ENCODE measurements around the gene JMJD8.
A peak's percentile ranks its signal among the peaks of the same experiment; 100 is the strongest.

JMJD8 gene

GRCh38 chr16:719815-720446, 35.8 kb upstream of the JMJD8 start:
- DNase-seq (ENCODE audit: low read depth in 1 of 2, low spot score in 1 of 2), result peak; percentile 74
- in situ Hi-C loops (cut with HindIII; ENCODE audit: low pct_unique_long_range_greater_than_20kb, low sequenced_read_pairs), result loop anchor here (25.0 kb wide), 1 partner anchor 267 kb away; the partner anchor contains the start of gene SOX8
- no peak for TF ChIP-seq JUND (IDR thresholded peaks at IDR 0.05; ENCODE audit: low read depth)

- no peak for TF ChIP-seq JUND (IDR thresholded peaks at IDR 0.05; ENCODE audit: low read depth)
- in situ Hi-C loops (cut with HindIII; ENCODE audit: low pct_unique_long_range_greater_than_20kb, low sequenced_read_pairs), result loop anchor here (25.0 kb wide), 1 partner anchor 268 kb away; the partner anchor contains the start of gene SOX8
- DNase-seq (ENCODE audit: low read depth in 1 of 2, low spot score in 1 of 2), result no peak
Measured at GRCh38 chr16:718922-719321, 34.8 kb upstream of the JMJD8 start.

- in situ Hi-C loops (cut with HindIII; ENCODE audit: low pct_unique_long_range_greater_than_20kb, low sequenced_read_pairs), result loop anchor here (25.0 kb wide), 1 partner anchor 269 kb away; the partner anchor contains the start of gene SOX8
- TF ChIP-seq JUND (IDR thresholded peaks at IDR 0.05; ENCODE audit: low read depth), result no peak
Measured at GRCh38 chr16:718389-718788, 34.3 kb upstream of the JMJD8 start.

GRCh38 chr16:717450-718245, 33.5 kb upstream of the JMJD8 start:
- in situ Hi-C loops (cut with HindIII; ENCODE audit: low pct_unique_long_range_greater_than_20kb, low sequenced_read_pairs), result loop anchor here (25.0 kb wide), 1 partner anchor 270 kb away; the partner anchor contains the start of gene SOX8
- no peak for TF ChIP-seq JUND (IDR thresholded peaks at IDR 0.05; ENCODE audit: low read depth)

More at GRCh38 chr16:718389-718788, 34.3 kb upstream of the JMJD8 start:
- DNase-seq (ENCODE audit: low read depth in 1 of 2, low spot score in 1 of 2), result no peak

GRCh38 chr16:716768-717325, 32.7 kb upstream of the JMJD8 start:
- no peak for TF ChIP-seq JUND (IDR thresholded peaks at IDR 0.05; ENCODE audit: low read depth)
- in situ Hi-C loops (cut with HindIII; ENCODE audit: low pct_unique_long_range_greater_than_20kb, low sequenced_read_pairs), result loop anchor here (25.0 kb wide), 1 partner anchor 270 kb away; the partner anchor contains the start of gene SOX8
- DNase-seq (ENCODE audit: low read depth in 1 of 2, low spot score in 1 of 2), result no peak

More at GRCh38 chr16:717450-718245, 33.5 kb upstream of the JMJD8 start:
- no peak for DNase-seq (ENCODE audit: low read depth in 1 of 2, low spot score in 1 of 2)

GRCh38 chr16:716200-716568, 32.0 kb upstream of the JMJD8 start:
- in situ Hi-C loops (cut with HindIII; ENCODE audit: low pct_unique_long_range_greater_than_20kb, low sequenced_read_pairs), result loop anchor here (25.0 kb wide), 1 partner anchor 271 kb away; the partner anchor contains the start of gene SOX8
- peak in 1 of 2 experiments; percentile 78 for DNase-seq (ENCODE audit: low read depth in 1 of 2, low spot score in 1 of 2)
- no peak for TF ChIP-seq JUND (IDR thresholded peaks at IDR 0.05; ENCODE audit: low read depth)

- in situ Hi-C loops (cut with HindIII; ENCODE audit: low pct_unique_long_range_greater_than_20kb, low sequenced_read_pairs), result loop anchor here (25.0 kb wide), 1 partner anchor 272 kb away; the partner anchor contains the start of gene SOX8
- no peak for DNase-seq (ENCODE audit: low read depth in 1 of 2, low spot score in 1 of 2)
Measured at GRCh38 chr16:715477-716199, 31.5 kb upstream of the JMJD8 start.

GRCh38 chr16:714558-715476, 30.7 kb upstream of the JMJD8 start, which contains the start of gene METRN:
Gene METRN, plus strand, starts transcription at chr16:715118. Its CDS starts 172 bp downstream, at chr16:715290.
- in situ Hi-C loops (cut with HindIII; ENCODE audit: low pct_unique_long_range_greater_than_20kb, low sequenced_read_pairs), result loop anchor here (25.0 kb wide), 1 partner anchor 272 kb away; the partner anchor contains the start of gene SOX8
- DNase-seq (ENCODE audit: low read depth in 1 of 2, low spot score in 1 of 2), result peak; percentile 91 to 96
- TF ChIP-seq JUND (IDR thresholded peaks at IDR 0.05; ENCODE audit: low read depth), result no peak

More at GRCh38 chr16:715477-716199, 31.5 kb upstream of the JMJD8 start:
- no peak for TF ChIP-seq JUND (IDR thresholded peaks at IDR 0.05; ENCODE audit: low read depth)

GRCh38 chr16:714079-714478, 29.9 kb upstream of the JMJD8 start:
- DNase-seq (ENCODE audit: low read depth in 1 of 2, low spot score in 1 of 2), result peak in 1 of 2 experiments; percentile 55
- no peak for TF ChIP-seq JUND (IDR thresholded peaks at IDR 0.05; ENCODE audit: low read depth)
- in situ Hi-C loops (cut with HindIII; ENCODE audit: low pct_unique_long_range_greater_than_20kb, low sequenced_read_pairs), result loop anchor here (25.0 kb wide), 1 partner anchor 273 kb away; the partner anchor contains the start of gene SOX8

- in situ Hi-C loops (cut with HindIII; ENCODE audit: low pct_unique_long_range_greater_than_20kb, low sequenced_read_pairs), result loop anchor here (25.0 kb wide), 1 partner anchor 275 kb away; the partner anchor contains the start of gene SOX8
- DNase-seq (ENCODE audit: low read depth in 1 of 2, low spot score in 1 of 2), result peak; percentile 74 to 95
Measured at GRCh38 chr16:712740-713250, 28.7 kb upstream of the JMJD8 start.

All from T47D (cell line).